HEK293 (cell line): ENCODE results near the gene ETV4.

Experiments used
- GLI4 ChIP-seq: fragments of 450-650 bp; formaldehyde crosslinking; IDR thresholded peaks from 2 replicates; pipeline ENCODE4 v1.5.1; 2016; ENCODE audit warnings: missing biosample characterization, missing genetic modification characterization
- GLIS2 ChIP-seq: fragments of 450-650 bp; formaldehyde crosslinking; IDR thresholded peaks from 2 replicates; pipeline ENCODE4 v1.5.1; 2016; ENCODE audit warnings: missing biosample characterization, missing genetic modification characterization
- HOXD13 ChIP-seq: sonication (generic); formaldehyde crosslinking; IDR thresholded peaks from 2 replicates; pipeline ENCODE4 v1.8.0; 2022; ENCODE audit warnings: missing genetic modification reagents, borderline replicate concordance
- KLF9 ChIP-seq: fragments of 450-650 bp; formaldehyde crosslinking; IDR thresholded peaks from 2 replicates; pipeline ENCODE4 v1.5.1; 2016; ENCODE audit warnings: missing biosample characterization, missing genetic modification characterization, low read depth
- PRDM1 ChIP-seq: fragments of 450-650 bp; formaldehyde crosslinking; IDR thresholded peaks from 2 replicates; pipeline ENCODE4; 2016; ENCODE audit warnings: missing biosample characterization, missing genetic modification characterization
- SETDB1 ChIP-seq: IDR thresholded peaks from one replicate; pipeline ENCODE4 v1.6.1; 2017; ENCODE audit warnings: mild to moderate bottlenecking, low read length, moderate library complexity, mixed read lengths; ENCODE audit not compliant: insufficient read length
- SP7 ChIP-seq: fragments of 450-650 bp; formaldehyde crosslinking; IDR thresholded peaks from 2 replicates; pipeline ENCODE4 v1.5.1; 2016; ENCODE audit warnings: missing biosample characterization, missing genetic modification characterization
- TCF7L2 ChIP-seq: IDR thresholded peaks from 2 replicates; pipeline ENCODE4 v1.6.1; 2011; ENCODE audit warnings: low read depth, mild to moderate bottlenecking, inconsistent platforms, low read length, moderate library complexity, borderline replicate concordance
- TSHZ1 ChIP-seq: fragments of 450-650 bp; formaldehyde crosslinking; IDR thresholded peaks from 2 replicates; pipeline ENCODE4 v1.5.1; 2016; ENCODE audit warnings: missing biosample characterization, missing genetic modification characterization, borderline replicate concordance
- ZBTB48 ChIP-seq: fragments of 450-650 bp; formaldehyde crosslinking; IDR thresholded peaks from 2 replicates; pipeline ENCODE4 v1.5.1; 2016; ENCODE audit warnings: missing biosample characterization, missing genetic modification characterization
- ZBTB6 ChIP-seq: fragments of 450-650 bp; formaldehyde crosslinking; IDR thresholded peaks from 2 replicates; pipeline ENCODE4 v1.5.1; 2017; ENCODE audit warnings: missing biosample characterization, missing genetic modification characterization
- ZNF10 ChIP-seq: fragments of 450-650 bp; formaldehyde crosslinking; IDR thresholded peaks from 2 replicates; pipeline ENCODE4 v1.5.1; 2017; ENCODE audit warnings: missing biosample characterization, missing genetic modification characterization
- ZNF146 ChIP-seq: fragments of 450-650 bp; formaldehyde crosslinking; IDR thresholded peaks from 2 replicates; pipeline ENCODE4 v1.5.1; 2016; ENCODE audit warnings: missing biosample characterization, missing genetic modification characterization
- ZNF16 ChIP-seq: fragments of 450-650 bp; formaldehyde crosslinking; IDR thresholded peaks from 2 replicates; pipeline ENCODE4 v1.5.1; 2016; ENCODE audit warnings: low read depth, missing biosample characterization, missing genetic modification characterization
- ZNF223 ChIP-seq: fragments of 450-650 bp; formaldehyde crosslinking; IDR thresholded peaks from 2 replicates; pipeline ENCODE4 v1.5.1; 2016; ENCODE audit warnings: missing biosample characterization, missing genetic modification characterization
- ZNF239 ChIP-seq: fragments of 450-650 bp; formaldehyde crosslinking; IDR thresholded peaks from 2 replicates; pipeline ENCODE4 v1.5.1; 2016; ENCODE audit warnings: missing biosample characterization, missing genetic modification characterization
- ZNF341 ChIP-seq: fragments of 450-650 bp; formaldehyde crosslinking; IDR thresholded peaks from 2 replicates; pipeline ENCODE4; 2016; ENCODE audit warnings: low read depth, missing biosample characterization, missing genetic modification characterization
- ZNF398 ChIP-seq: fragments of 450-650 bp; formaldehyde crosslinking; IDR thresholded peaks from 2 replicates; pipeline ENCODE4 v1.5.1; 2017; ENCODE audit warnings: missing biosample characterization, missing genetic modification characterization
- ZNF404 ChIP-seq: fragments of 450-650 bp; formaldehyde crosslinking; IDR thresholded peaks from 2 replicates; pipeline ENCODE4 v1.5.1; 2017; ENCODE audit warnings: missing biosample characterization, missing genetic modification characterization
- ZNF610 ChIP-seq: fragments of 450-650 bp; formaldehyde crosslinking; IDR thresholded peaks from 2 replicates; pipeline ENCODE4 v1.5.1; 2016; ENCODE audit warnings: missing biosample characterization, missing genetic modification characterization, borderline replicate concordance
- ZNF624 ChIP-seq: fragments of 450-650 bp; formaldehyde crosslinking; IDR thresholded peaks from 2 replicates; pipeline ENCODE4 v1.5.1; 2017; ENCODE audit warnings: missing biosample characterization, missing genetic modification characterization
- ZNF707 ChIP-seq: fragments of 450-650 bp; formaldehyde crosslinking; IDR thresholded peaks from 2 replicates; pipeline ENCODE4 v1.5.1; 2016; ENCODE audit warnings: missing biosample characterization, missing genetic modification characterization
- ZNF747 ChIP-seq: fragments of 450-650 bp; formaldehyde crosslinking; IDR thresholded peaks from 2 replicates; pipeline ENCODE4 v1.5.1; 2016; ENCODE audit warnings: missing biosample characterization, missing genetic modification characterization
- ZNF768 ChIP-seq: fragments of 450-650 bp; formaldehyde crosslinking; IDR thresholded peaks from 2 replicates; pipeline ENCODE4 v1.5.1; 2018; ENCODE audit warnings: missing biosample characterization, mild to moderate bottlenecking, missing genetic modification characterization
- ZNF792 ChIP-seq: fragments of 450-650 bp; formaldehyde crosslinking; IDR thresholded peaks from 2 replicates; pipeline ENCODE4 v1.5.1; 2016; ENCODE audit warnings: missing biosample characterization, missing genetic modification characterization
- ZNF837 ChIP-seq: fragments of 450-650 bp; formaldehyde crosslinking; IDR thresholded peaks from 2 replicates; pipeline ENCODE4 v1.5.1; 2016; ENCODE audit warnings: missing biosample characterization, missing genetic modification characterization
- ZSCAN23 ChIP-seq: fragments of 450-650 bp; formaldehyde crosslinking; IDR thresholded peaks from 2 replicates; pipeline ENCODE4 v1.5.1; 2016; ENCODE audit warnings: missing biosample characterization, missing genetic modification characterization
- ZSCAN30 ChIP-seq: fragments of 450-650 bp; IDR thresholded peaks from 2 replicates; pipeline ENCODE4 v1.5.1; 2018; ENCODE audit warnings: missing biosample characterization, mild to moderate bottlenecking, missing genetic modification characterization, moderate library complexity
- TF ChIP-seq, protein P1 (sequence below): fragments of 450-650 bp; formaldehyde crosslinking; IDR thresholded peaks from 2 replicates; pipeline ENCODE4 v1.5.1; 2016; ENCODE audit warnings: missing biosample characterization, missing genetic modification characterization
- TF ChIP-seq, protein P2 (sequence below): fragments of 450-650 bp; formaldehyde crosslinking; IDR thresholded peaks from 2 replicates; pipeline ENCODE4 v1.5.1; 2016; ENCODE audit warnings: missing biosample characterization, missing genetic modification characterization

Gene ETV4

GRCh38 chr17:43483674-43484551 is 62.2 kb downstream of the ETV4 start, which contains the start of gene DHX8 (continued):
- peak; percentile 68; the same call in 1 of the 2 replicates for TF ChIP-seq PRDM1 (tag by site-specific recombination)
- TF ChIP-seq, protein P1, sequence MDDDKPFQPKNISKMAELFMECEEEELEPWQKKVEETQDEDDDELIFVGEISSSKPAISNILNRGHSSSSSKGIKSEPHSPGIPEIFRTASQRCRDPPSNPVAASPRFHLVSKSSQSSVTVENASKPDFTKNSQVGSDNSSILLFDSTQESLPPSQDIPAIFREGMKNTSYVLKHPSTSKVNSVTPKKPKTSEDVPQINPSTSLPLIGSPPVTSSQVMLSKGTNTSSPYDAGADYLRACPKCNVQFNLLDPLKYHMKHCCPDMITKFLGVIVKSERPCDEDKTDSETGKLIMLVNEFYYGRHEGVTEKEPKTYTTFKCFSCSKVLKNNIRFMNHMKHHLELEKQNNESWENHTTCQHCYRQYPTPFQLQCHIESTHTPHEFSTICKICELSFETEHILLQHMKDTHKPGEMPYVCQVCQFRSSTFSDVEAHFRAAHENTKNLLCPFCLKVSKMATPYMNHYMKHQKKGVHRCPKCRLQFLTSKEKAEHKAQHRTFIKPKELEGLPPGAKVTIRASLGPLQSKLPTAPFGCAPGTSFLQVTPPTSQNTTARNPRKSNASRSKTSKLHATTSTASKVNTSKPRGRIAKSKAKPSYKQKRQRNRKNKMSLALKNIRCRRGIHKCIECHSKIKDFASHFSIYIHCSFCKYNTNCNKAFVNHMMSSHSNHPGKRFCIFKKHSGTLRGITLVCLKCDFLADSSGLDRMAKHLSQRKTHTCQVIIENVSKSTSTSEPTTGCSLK (tag by site-specific recombination), result no peak
- TF ChIP-seq ZNF610 (tag by site-specific recombination), result peak; percentile 12; the same call in 1 of the 2 replicates
- no peak for TF ChIP-seq ZNF624 (tag by site-specific recombination)
- TF ChIP-seq GLI4, result no peak; the same call in 1 of the 2 replicates
- TF ChIP-seq ZBTB48 (tag by site-specific recombination), result peak; percentile 91
- peak; percentile 92; the same call in 1 of the 2 replicates for TF ChIP-seq ZSCAN23 (tag by site-specific recombination)
- no peak for TF ChIP-seq ZNF223 (tag by site-specific recombination)
- no peak for TF ChIP-seq KLF9 (tag by site-specific recombination)
- no peak for TF ChIP-seq ZNF16 (tag by site-specific recombination)
- TF ChIP-seq ZNF837 (tag by site-specific recombination), result no peak
- TF ChIP-seq ZNF10 (tag by site-specific recombination), result no peak
- peak; percentile 96 for TF ChIP-seq ZSCAN30
- TF ChIP-seq ZNF398, result no peak
- TF ChIP-seq, protein P2, sequence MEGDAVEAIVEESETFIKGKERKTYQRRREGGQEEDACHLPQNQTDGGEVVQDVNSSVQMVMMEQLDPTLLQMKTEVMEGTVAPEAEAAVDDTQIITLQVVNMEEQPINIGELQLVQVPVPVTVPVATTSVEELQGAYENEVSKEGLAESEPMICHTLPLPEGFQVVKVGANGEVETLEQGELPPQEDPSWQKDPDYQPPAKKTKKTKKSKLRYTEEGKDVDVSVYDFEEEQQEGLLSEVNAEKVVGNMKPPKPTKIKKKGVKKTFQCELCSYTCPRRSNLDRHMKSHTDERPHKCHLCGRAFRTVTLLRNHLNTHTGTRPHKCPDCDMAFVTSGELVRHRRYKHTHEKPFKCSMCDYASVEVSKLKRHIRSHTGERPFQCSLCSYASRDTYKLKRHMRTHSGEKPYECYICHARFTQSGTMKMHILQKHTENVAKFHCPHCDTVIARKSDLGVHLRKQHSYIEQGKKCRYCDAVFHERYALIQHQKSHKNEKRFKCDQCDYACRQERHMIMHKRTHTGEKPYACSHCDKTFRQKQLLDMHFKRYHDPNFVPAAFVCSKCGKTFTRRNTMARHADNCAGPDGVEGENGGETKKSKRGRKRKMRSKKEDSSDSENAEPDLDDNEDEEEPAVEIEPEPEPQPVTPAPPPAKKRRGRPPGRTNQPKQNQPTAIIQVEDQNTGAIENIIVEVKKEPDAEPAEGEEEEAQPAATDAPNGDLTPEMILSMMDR (tag by site-specific recombination), result peak; percentile 100
- TF ChIP-seq ZNF707 (tag by site-specific recombination), result no peak
- no peak for TF ChIP-seq ZNF341 (tag by site-specific recombination)
- TF ChIP-seq SETDB1, result peak; percentile 18
- no peak for TF ChIP-seq ZNF747 (tag by site-specific recombination)
- TF ChIP-seq ZNF404, result no peak
- no peak; the same call in 1 of the 2 replicates for TF ChIP-seq TCF7L2
- no peak for TF ChIP-seq GLIS2 (tag by site-specific recombination)
- peak; percentile 90 for TF ChIP-seq SP7 (tag by site-specific recombination)
- TF ChIP-seq HOXD13 (CRISPR knock-in tag), result no peak
- TF ChIP-seq ZNF792 (tag by site-specific recombination), result no peak
- TF ChIP-seq ZNF768 (tag by site-specific recombination), result no peak
- peak; percentile 72; the same call in 1 of the 2 replicates for TF ChIP-seq TSHZ1 (tag by site-specific recombination)
- no peak for TF ChIP-seq ZNF146 (tag by site-specific recombination)
- no peak for TF ChIP-seq ZNF239
- peak; percentile 57; the same call in 1 of the 2 replicates for TF ChIP-seq ZBTB6 (tag by site-specific recombination)
